OCI-LY7 (cell line): ENCODE results near the gene COPS9.

Source experiments
- EZH2phosphoT487 ChIP-seq: fragments of 200-600 bp; sonication (generic); IDR thresholded peaks from 2 replicates; pipeline ENCODE4 v1.6.1; 2018; ENCODE audit warnings: low read depth, borderline replicate concordance, mild to moderate bottlenecking, mixed run types, antibody characterized with exemption, low read length, moderate library complexity, mixed read lengths
- TF ChIP-seq, protein P1 (sequence below): fragments of 200-600 bp; sonication (generic); conservative IDR thresholded peaks from 2 replicates; pipeline ENCODE4 v1.5.1; 2014; ENCODE audit warnings: mild to moderate bottlenecking, antibody characterized with exemption, low read length, moderate library complexity, mixed read lengths

DNA sequence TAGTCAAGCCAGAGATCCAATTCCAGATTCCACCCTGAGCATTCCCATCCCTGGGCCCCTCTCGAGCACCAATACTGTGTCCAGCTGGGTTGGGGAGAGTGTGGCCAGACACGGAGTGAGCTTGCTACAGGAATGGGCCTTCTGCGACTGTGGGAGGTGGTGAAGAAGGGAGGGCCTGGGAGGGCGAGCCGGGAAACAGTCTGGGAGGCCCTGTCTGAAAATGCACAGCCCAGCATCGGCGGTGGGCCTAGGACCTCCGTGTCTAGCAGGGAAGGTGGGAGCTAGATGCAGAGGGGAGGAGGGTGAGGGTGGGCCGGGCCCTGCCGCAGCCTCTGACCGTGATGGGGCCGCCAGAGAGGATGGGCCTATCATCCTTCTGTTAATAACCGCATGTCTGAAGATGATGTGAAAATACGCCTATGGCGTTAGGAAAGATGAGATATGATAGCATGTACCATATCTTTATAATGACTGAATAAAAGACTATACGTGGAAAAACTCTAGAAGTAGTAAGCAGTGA is 6.2 kb upstream of the COPS9 start:
- TF ChIP-seq, protein P1, sequence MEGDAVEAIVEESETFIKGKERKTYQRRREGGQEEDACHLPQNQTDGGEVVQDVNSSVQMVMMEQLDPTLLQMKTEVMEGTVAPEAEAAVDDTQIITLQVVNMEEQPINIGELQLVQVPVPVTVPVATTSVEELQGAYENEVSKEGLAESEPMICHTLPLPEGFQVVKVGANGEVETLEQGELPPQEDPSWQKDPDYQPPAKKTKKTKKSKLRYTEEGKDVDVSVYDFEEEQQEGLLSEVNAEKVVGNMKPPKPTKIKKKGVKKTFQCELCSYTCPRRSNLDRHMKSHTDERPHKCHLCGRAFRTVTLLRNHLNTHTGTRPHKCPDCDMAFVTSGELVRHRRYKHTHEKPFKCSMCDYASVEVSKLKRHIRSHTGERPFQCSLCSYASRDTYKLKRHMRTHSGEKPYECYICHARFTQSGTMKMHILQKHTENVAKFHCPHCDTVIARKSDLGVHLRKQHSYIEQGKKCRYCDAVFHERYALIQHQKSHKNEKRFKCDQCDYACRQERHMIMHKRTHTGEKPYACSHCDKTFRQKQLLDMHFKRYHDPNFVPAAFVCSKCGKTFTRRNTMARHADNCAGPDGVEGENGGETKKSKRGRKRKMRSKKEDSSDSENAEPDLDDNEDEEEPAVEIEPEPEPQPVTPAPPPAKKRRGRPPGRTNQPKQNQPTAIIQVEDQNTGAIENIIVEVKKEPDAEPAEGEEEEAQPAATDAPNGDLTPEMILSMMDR: no peak
- TF ChIP-seq EZH2phosphoT487: no peak
